Endometrial microvascular endothelial cells (primary cell): Measurements from ENCODE around the gene AUTS2. TPM values are rescaled to one million over a fixed set of nuclear protein-coding genes. Genes with fewer than 3 reads are reported as not detected.

Experiments used
- in situ Hi-C: cut with HindIII; loops from 2 replicates; pipeline ENCODE4 v1.10.0; 2017; ENCODE audit warnings: low sequenced_read_pairs, low pct_unique_long_range_greater_than_20kb; ENCODE audit errors: inconsistent ontology term
- total RNA-seq: library from RNA; depleted of rRNA; stranded (reverse); fragments of >200 nt; gene quantifications from one replicate; pipeline ENCODE4 v1.2.3, GENCODE V29; 2015; ENCODE audit errors: inconsistent ontology term

The AUTS2 gene
- total RNA-seq, 1 donor from 2014 or later, result 0.09 TPM

- in situ Hi-C loops, result no loop called here
Observed at GRCh38 chr7:69919426-69920111, 321.3 kb downstream of the AUTS2 start.

GRCh38 chr7:69920797-69921196 lies 322.5 kb downstream of the AUTS2 start:
- in situ Hi-C loops, result no loop called here

GRCh38 chr7:69922026-69922803 lies 323.9 kb downstream of the AUTS2 start:
- in situ Hi-C loops, result no loop called here

- in situ Hi-C loops, result no loop called here
Observed at GRCh38 chr7:69927461-69927860, 329.2 kb downstream of the AUTS2 start.

- in situ Hi-C loops, result no loop called here
Observed at GRCh38 chr7:69928621-69929020, 330.3 kb downstream of the AUTS2 start.

GRCh38 chr7:69929622-69930021 lies 331.3 kb downstream of the AUTS2 start:
- in situ Hi-C loops, result no loop called here

- in situ Hi-C loops, result no loop called here
Observed at GRCh38 chr7:69932034-69932628, 333.9 kb downstream of the AUTS2 start.

GRCh38 chr7:69934144-69934903 lies 336.0 kb downstream of the AUTS2 start:
- in situ Hi-C loops, result no loop called here

- in situ Hi-C loops, result no loop called here
Observed at GRCh38 chr7:69935107-69935506, 336.8 kb downstream of the AUTS2 start.

GRCh38 chr7:69937097-69937496 lies 338.8 kb downstream of the AUTS2 start:
- in situ Hi-C loops, result no loop called here

- in situ Hi-C loops, result no loop called here
Observed at GRCh38 chr7:69939317-69939716, 341.0 kb downstream of the AUTS2 start.

- in situ Hi-C loops, result no loop called here
Observed at GRCh38 chr7:69941077-69941651, 342.9 kb downstream of the AUTS2 start.

GRCh38 chr7:69942573-69942972 lies 344.3 kb downstream of the AUTS2 start:
- in situ Hi-C loops, result no loop called here

- in situ Hi-C loops, result no loop called here
Observed at GRCh38 chr7:69946901-69947300, 348.6 kb downstream of the AUTS2 start.

- in situ Hi-C loops, result no loop called here
Observed at GRCh38 chr7:69947998-69948397, 349.7 kb downstream of the AUTS2 start.

GRCh38 chr7:69949122-69949521 lies 350.8 kb downstream of the AUTS2 start:
- in situ Hi-C loops, result no loop called here

- in situ Hi-C loops, result no loop called here
Observed at GRCh38 chr7:69951458-69951857, 353.2 kb downstream of the AUTS2 start.

GRCh38 chr7:69953136-69954067 lies 355.1 kb downstream of the AUTS2 start:
- in situ Hi-C loops, result no loop called here
